Measurements from ENCODE around the gene MORN1. TPM values are rescaled to one million over a fixed set of nuclear protein-coding genes. Genes with fewer than 3 reads are reported as not detected.

The MORN1 gene
- total RNA-seq, 1 donor from 2014 or later: 24.4 TPM

GRCh38 chr1:2352341-2352896 lies 38.9 kb downstream of the MORN1 start:
- no peaks in the 10 kb centered on the region for H3K9me3 Mint-ChIP-seq

DNA sequence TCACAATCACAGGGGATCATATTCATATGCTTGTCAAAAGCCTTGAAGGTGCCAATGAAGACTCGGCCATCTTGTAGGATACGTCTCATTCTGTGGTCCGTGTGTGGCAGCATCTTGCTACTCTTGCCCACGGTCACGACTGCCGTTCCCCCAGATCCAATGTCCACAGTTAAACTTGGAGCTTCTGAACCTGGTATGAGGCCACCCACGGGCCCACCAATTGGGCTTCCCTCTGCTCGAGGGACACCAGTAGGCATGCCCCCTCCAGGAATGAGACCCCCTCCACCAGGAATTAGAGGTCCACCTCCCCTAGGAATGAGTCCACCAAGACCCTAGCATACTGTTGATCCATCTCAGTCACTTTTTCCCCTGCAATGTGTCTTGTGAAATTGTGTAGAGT lies 39.6 kb downstream of the MORN1 start:
- Mint-ChIP-seq H3K27me3 (ENCODE audit: low read depth) (no peaks in the 10 kb centered on the region), H3K36me3 (ENCODE audit: low read depth) (no peaks in the 10 kb centered on the region), H3K4me3 (no peak overlapping the region), H3K4me1 (peaks cover 17% of the 10 kb centered on the region), H3K9me3 (no peaks in the 10 kb centered on the region), H3K27ac (ENCODE audit: unreplicated experiment) (no peak overlapping the region)
- no peak for DNase-seq (ENCODE audit: low read depth, low spot score)
- TF ChIP-seq, protein P1, sequence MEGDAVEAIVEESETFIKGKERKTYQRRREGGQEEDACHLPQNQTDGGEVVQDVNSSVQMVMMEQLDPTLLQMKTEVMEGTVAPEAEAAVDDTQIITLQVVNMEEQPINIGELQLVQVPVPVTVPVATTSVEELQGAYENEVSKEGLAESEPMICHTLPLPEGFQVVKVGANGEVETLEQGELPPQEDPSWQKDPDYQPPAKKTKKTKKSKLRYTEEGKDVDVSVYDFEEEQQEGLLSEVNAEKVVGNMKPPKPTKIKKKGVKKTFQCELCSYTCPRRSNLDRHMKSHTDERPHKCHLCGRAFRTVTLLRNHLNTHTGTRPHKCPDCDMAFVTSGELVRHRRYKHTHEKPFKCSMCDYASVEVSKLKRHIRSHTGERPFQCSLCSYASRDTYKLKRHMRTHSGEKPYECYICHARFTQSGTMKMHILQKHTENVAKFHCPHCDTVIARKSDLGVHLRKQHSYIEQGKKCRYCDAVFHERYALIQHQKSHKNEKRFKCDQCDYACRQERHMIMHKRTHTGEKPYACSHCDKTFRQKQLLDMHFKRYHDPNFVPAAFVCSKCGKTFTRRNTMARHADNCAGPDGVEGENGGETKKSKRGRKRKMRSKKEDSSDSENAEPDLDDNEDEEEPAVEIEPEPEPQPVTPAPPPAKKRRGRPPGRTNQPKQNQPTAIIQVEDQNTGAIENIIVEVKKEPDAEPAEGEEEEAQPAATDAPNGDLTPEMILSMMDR (conservative IDR thresholded peaks at IDR 0.05): no peak

More at GRCh38 chr1:2352341-2352896, 38.9 kb downstream of the MORN1 start:
- no peaks in the 10 kb centered on the region for H3K27me3 Mint-ChIP-seq (ENCODE audit: low read depth)
- H3K36me3 Mint-ChIP-seq (ENCODE audit: low read depth): no peaks in the 10 kb centered on the region
- TF ChIP-seq, protein P1 (conservative IDR thresholded peaks at IDR 0.05): no peak
- peaks cover 17% of the 10 kb centered on the region for H3K4me1 Mint-ChIP-seq
- H3K4me3 Mint-ChIP-seq: no peak overlapping the region
- no peak for DNase-seq (ENCODE audit: low read depth, low spot score)
- H3K27ac Mint-ChIP-seq (ENCODE audit: unreplicated experiment): no peak overlapping the region

DNA sequence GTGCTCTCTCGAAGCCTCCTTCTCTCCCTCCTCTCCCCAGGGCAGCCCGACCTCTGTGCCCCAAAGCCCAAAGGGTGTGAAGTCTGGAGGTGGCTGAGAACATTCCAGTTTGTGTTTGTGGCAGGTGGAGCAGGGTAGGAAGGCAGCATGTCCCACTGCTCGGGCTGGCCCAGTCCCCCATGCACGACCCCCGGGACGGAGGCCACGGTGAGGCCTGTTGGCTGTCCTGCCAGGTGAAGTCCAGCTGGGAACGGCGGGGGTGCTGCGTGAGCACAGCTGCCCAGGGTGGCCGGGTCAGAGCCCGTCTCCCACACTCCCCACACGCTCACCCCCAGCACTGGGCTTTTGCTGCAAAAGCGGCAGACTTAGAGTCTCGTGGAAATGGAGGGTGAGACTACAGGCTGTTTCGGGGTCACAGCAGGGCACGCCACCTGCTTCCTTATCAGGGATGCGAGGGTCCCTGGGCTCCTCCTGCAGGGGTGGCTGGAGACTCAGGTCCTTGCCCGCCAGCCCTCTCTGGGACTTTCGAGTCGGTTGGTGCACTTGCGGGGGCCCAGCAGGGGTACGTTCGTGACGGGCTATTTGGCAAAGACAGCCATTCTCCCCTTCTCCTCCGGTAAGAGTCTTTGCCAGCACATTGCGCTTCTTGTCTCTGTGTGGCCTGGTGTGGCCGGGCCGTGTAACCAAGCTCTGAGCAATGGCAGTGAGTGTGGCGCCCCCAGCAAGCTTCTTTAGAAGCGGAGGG lies 40.3 kb downstream of the MORN1 start:
- H3K27ac Mint-ChIP-seq (ENCODE audit: unreplicated experiment): no peak overlapping the region
- TF ChIP-seq, protein P1 (conservative IDR thresholded peaks at IDR 0.05): no peak
- DNase-seq (ENCODE audit: low read depth, low spot score): no peak
- H3K27me3 Mint-ChIP-seq (ENCODE audit: low read depth): no peaks in the 10 kb centered on the region
- H3K36me3 Mint-ChIP-seq (ENCODE audit: low read depth): no peaks in the 10 kb centered on the region
- H3K9me3 Mint-ChIP-seq: no peaks in the 10 kb centered on the region
- H3K4me3 Mint-ChIP-seq: no peak overlapping the region
- H3K4me1 Mint-ChIP-seq: peaks cover 17% of the 10 kb centered on the region

GRCh38 chr1:2350501-2350900 lies 40.9 kb downstream of the MORN1 start:
- no peak overlapping the region for H3K4me3 Mint-ChIP-seq
- H3K27me3 Mint-ChIP-seq (ENCODE audit: low read depth): no peaks in the 10 kb centered on the region
- H3K4me1 Mint-ChIP-seq: peaks cover 17% of the 10 kb centered on the region
- no peak overlapping the region for H3K27ac Mint-ChIP-seq (ENCODE audit: unreplicated experiment)
- no peak for DNase-seq (ENCODE audit: low read depth, low spot score)
- H3K9me3 Mint-ChIP-seq: no peaks in the 10 kb centered on the region
- no peaks in the 10 kb centered on the region for H3K36me3 Mint-ChIP-seq (ENCODE audit: low read depth)
- TF ChIP-seq, protein P1 (conservative IDR thresholded peaks at IDR 0.05): no peak

- Mint-ChIP-seq H3K27ac (ENCODE audit: unreplicated experiment) (no peak overlapping the region), H3K4me3 (no peak overlapping the region), H3K9me3 (no peaks in the 10 kb centered on the region), H3K36me3 (ENCODE audit: low read depth) (no peaks in the 10 kb centered on the region), H3K4me1 (peaks cover 17% of the 10 kb centered on the region), H3K27me3 (ENCODE audit: low read depth) (no peaks in the 10 kb centered on the region)
- DNase-seq (ENCODE audit: low read depth, low spot score): no peak
- TF ChIP-seq, protein P1 (conservative IDR thresholded peaks at IDR 0.05): no peak
Measured at GRCh38 chr1:2349806-2350205, 41.5 kb downstream of the MORN1 start.
